Gastroesophageal sphincter (tissue), 3 donors: Measurements from ENCODE around the gene CNBD2.

Source experiments
- EP300 ChIP-seq: sonication (generic); formaldehyde crosslinking; IDR thresholded peaks from one replicate; pipeline ENCODE4 v1.6.1; 2017; ENCODE audit warnings: antibody characterized with exemption, mild to moderate bottlenecking
- POLR2A ChIP-seq, 2 donors: fragments of 450-650 bp; IDR thresholded peaks; one replicate each; pipeline ENCODE4 v1.6.1; 2017; ENCODE audit warnings: antibody characterized with exemption in 2 of 2, mild to moderate bottlenecking in 2 of 2, moderate library complexity in 1 of 2
- POLR2AphosphoS5 ChIP-seq: sonication (generic); formaldehyde crosslinking; IDR thresholded peaks from one replicate; pipeline ENCODE4 v1.6.1; 2017; ENCODE audit warnings: antibody characterized with exemption
- TF ChIP-seq, protein P1 (sequence below), 4 experiments: fragments of 200-600 bp in 2 of 4; fragments of 450-650 bp in 2 of 4; sonication (generic) in 1 of 4; IDR thresholded peaks; one replicate each; pipeline ENCODE4 v1.5.1; 2017 to 2019; ENCODE audit warnings: antibody characterized with exemption in 4 of 4, mild to moderate bottlenecking in 2 of 4, moderate library complexity in 2 of 4

DNA sequence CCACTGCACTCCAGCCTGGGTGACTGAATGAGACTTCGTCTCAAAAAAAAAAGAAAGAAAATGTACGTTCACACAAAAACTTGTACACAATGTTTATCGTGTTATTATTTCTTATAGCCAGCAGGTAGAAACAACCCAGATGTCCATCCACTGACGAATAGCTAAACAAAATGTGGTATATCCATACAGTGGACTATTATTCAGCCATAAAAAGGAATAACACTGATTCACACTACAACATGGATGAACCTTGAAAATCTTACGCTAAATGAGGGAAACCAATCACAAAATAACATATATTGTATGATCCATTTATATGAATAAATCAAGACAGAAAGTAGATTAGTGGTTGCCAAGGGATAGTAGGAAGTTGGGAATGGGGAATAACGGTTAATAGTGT is 111.1 kb downstream of the CNBD2 start:
- TF ChIP-seq, protein P1, sequence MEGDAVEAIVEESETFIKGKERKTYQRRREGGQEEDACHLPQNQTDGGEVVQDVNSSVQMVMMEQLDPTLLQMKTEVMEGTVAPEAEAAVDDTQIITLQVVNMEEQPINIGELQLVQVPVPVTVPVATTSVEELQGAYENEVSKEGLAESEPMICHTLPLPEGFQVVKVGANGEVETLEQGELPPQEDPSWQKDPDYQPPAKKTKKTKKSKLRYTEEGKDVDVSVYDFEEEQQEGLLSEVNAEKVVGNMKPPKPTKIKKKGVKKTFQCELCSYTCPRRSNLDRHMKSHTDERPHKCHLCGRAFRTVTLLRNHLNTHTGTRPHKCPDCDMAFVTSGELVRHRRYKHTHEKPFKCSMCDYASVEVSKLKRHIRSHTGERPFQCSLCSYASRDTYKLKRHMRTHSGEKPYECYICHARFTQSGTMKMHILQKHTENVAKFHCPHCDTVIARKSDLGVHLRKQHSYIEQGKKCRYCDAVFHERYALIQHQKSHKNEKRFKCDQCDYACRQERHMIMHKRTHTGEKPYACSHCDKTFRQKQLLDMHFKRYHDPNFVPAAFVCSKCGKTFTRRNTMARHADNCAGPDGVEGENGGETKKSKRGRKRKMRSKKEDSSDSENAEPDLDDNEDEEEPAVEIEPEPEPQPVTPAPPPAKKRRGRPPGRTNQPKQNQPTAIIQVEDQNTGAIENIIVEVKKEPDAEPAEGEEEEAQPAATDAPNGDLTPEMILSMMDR (IDR thresholded peaks at IDR 0.05) = no peak
- TF ChIP-seq POLR2A (IDR thresholded peaks at IDR 0.05) (no peak), POLR2AphosphoS5 (no peak), EP300 (no peak)
